Tibial nerve (tissue), 4 donors: ENCODE measurements around the gene GALNT1.

Source experiments
- CTCF ChIP-seq, 5 experiments: fragments of 200-600 bp in 3 of 5; fragments of 450-650 bp in 2 of 5; sonication (generic) in 3 of 5; IDR thresholded peaks; one replicate each; pipeline ENCODE4 v1.5.1; 2016 to 2019; ENCODE audit warnings: antibody characterized with exemption in 5 of 5, mild to moderate bottlenecking in 3 of 5, moderate library complexity in 2 of 5
- EP300 ChIP-seq, 2 donors: sonication (generic); formaldehyde crosslinking; IDR thresholded peaks; one replicate each; pipeline ENCODE4 v1.6.1; 2017; ENCODE audit warnings: antibody characterized with exemption in 2 of 2, mild to moderate bottlenecking in 1 of 2

DNA sequence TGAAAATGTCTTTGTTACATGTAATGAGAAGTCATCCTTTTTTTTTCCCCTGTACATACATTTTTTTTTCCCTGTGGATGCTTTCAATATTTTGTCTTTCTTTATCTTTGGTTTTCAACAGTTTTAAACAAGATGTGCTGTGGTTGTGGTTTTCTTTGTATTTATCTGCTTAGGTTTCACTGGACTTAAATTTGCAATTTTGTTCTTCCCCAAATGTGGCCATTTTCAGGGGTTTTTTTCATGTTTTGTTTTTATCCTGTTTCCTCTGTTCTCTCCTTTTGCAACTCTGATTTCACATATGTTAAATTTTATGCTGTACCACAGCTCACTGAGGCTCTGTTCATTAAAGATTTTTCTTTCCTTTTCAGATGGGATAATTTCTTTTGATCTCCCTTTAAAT lies 41.7 kb downstream of the GALNT1 start:
- no peak for TF ChIP-seq CTCF (IDR thresholded peaks at IDR 0.05)
- no peak for TF ChIP-seq EP300 (IDR thresholded peaks at IDR 0.05)
